GM18858 (cell line): ENCODE results near the gene TNNI3K.

Experiments
- ATAC-seq: cut with Tn5 transposase; IDR thresholded peaks from one replicate; pipeline ENCODE4 v1.9.1; 2021; ENCODE audit not compliant: unreplicated experiment

TNNI3K gene

GRCh38 chr1:74481607-74482006 lies 246.4 kb downstream of the TNNI3K start:
- no peak for ATAC-seq

GRCh38 chr1:74485622-74486021 lies 250.4 kb downstream of the TNNI3K start:
- ATAC-seq = no peak

- ATAC-seq = no peak
Measured at GRCh38 chr1:74486036-74486435, 250.8 kb downstream of the TNNI3K start.

GRCh38 chr1:74496669-74497068 lies 261.5 kb downstream of the TNNI3K start:
- no peak for ATAC-seq

GRCh38 chr1:74498901-74499300 lies 263.7 kb downstream of the TNNI3K start:
- ATAC-seq = no peak

GRCh38 chr1:74502432-74502831 lies 267.2 kb downstream of the TNNI3K start:
- peak; percentile 8 for ATAC-seq

GRCh38 chr1:74502858-74503257 lies 267.7 kb downstream of the TNNI3K start:
- peak; percentile 33 for ATAC-seq

- ATAC-seq = peak; percentile 89
Measured at GRCh38 chr1:74504125-74504932, 269.1 kb downstream of the TNNI3K start.

- no peak for ATAC-seq
Measured at GRCh38 chr1:74504933-74505512, 269.8 kb downstream of the TNNI3K start.

- no peak for ATAC-seq
Measured at GRCh38 chr1:74505928-74506710, 270.9 kb downstream of the TNNI3K start.

- no peak for ATAC-seq
Measured at GRCh38 chr1:74508449-74508848, 273.3 kb downstream of the TNNI3K start.

GRCh38 chr1:74512170-74512915 lies 277.2 kb downstream of the TNNI3K start, which contains the start of gene LRRC53:
TSS of gene LRRC53 (minus strand) at chr1:74512611. CDS start at chr1:74483349, 29,262 bp downstream.
- no peak for ATAC-seq

- no peak for ATAC-seq
Measured at GRCh38 chr1:74513411-74514300, 278.5 kb downstream of the TNNI3K start.

- ATAC-seq = peak; percentile 87
Measured at GRCh38 chr1:74517599-74518051, 282.4 kb downstream of the TNNI3K start.

GRCh38 chr1:74522148-74522547 lies 287.0 kb downstream of the TNNI3K start:
- ATAC-seq = no peak

- ATAC-seq = no peak
Measured at GRCh38 chr1:74523873-74524480, 288.8 kb downstream of the TNNI3K start.

GRCh38 chr1:74526708-74527107 lies 291.5 kb downstream of the TNNI3K start:
- ATAC-seq = no peak

GRCh38 chr1:74528123-74528522 lies 292.9 kb downstream of the TNNI3K start:
- ATAC-seq = no peak

- no peak for ATAC-seq
Measured at GRCh38 chr1:74530892-74531291, 295.7 kb downstream of the TNNI3K start.
